HG02970 (cell line): ENCODE measurements around the gene CCL19.

Experiments used
- ATAC-seq: cut with Tn5 transposase; IDR thresholded peaks from one replicate; pipeline ENCODE4 v1.9.1; 2021; ENCODE audit warnings: mild to moderate bottlenecking, moderate library complexity, moderate number of reproducible peaks; ENCODE audit not compliant: unreplicated experiment, low FRiP score

The CCL19 gene

GRCh38 chr9:34701023-34701768 is 10.1 kb upstream of the CCL19 start:
- no peak for ATAC-seq

DNA sequence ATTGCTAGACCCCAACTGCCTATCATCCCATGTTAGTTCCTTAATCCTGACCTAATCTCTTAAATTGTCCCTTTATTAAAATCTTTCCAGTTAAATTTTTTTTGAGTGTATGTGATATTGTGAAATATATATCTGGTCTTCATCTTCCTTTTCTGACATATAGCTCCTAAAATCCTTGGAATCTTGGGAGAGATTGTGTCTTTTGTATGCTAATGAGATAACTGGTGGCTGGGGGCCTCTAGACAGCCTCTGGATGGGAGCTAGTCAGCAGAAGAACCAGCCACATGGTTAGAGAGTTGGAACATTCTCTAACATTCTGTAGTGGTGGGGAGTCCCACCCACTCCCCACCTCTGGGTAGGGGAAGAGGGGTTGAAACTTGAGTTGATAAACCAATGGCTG is 3.7 kb upstream of the CCL19 start:
- no peak for ATAC-seq

DNA sequence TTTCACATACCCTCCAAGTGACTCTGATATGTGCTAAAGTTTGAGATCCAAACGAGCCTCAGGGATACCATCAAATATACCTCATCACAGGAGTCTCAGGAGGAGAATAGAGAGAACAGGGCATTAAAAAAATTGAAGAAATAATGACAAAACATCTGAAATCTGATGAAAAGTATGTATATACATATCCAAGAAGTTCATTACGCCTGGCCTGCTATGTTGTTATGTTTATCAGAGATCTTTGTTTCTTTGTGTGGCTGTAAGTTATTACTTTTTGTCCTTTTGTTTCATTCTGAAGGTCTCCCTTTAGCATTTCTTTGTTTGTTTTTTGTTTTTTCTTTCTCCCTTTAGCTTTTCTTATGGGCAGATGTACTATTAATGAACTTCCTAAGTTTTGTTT is 2.5 kb upstream of the CCL19 start:
- ATAC-seq = no peak

DNA sequence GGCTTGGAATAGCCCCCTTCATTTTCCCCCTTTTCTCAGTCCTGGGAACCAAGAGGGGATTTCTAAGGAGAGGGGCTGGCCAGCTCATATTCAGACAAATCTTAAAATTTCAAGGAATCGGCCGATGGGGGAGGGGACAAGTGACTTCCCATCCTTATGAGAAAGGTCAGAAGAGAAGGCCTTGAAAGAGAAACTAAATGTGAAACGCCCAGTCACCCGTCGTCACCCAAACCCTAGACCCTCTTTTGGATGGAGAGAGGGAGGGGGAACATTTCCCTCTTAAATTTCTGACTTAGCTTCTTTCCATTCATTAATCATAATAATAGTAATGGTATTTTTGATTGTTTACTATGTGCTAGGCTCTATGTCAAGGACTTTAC is 850 bp upstream of the CCL19 start:
- ATAC-seq = no peak

DNA sequence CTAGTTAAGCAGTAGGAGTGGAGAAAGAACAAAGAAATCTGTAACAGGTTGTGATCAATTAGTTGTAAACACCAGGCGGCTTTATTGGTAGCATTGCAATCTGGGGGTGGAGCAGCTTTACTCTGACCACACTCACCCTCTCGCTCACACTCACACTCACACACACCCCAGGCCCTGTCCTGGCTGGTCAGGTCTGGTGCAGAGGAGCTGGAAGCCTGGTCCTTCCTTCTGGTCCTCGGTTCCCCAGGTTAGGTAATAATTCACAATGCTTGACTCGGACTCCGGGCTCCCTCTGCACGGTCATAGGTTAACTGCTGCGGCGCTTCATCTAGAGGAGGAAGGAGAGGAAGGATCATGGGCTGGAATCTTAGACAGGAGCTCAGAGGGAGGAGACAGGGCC is 1.6 kb downstream of the CCL19 start:
- ATAC-seq = no peak

- no peak for ATAC-seq
These were observed 2.0 kb downstream of the CCL19 start for GRCh38 chr9:34689116-34689470.

GRCh38 chr9:34688329-34689115 is 2.6 kb downstream of the CCL19 start:
- no peak for ATAC-seq

GRCh38 chr9:34687276-34688030 is 3.6 kb downstream of the CCL19 start:
- no peak for ATAC-seq

DNA sequence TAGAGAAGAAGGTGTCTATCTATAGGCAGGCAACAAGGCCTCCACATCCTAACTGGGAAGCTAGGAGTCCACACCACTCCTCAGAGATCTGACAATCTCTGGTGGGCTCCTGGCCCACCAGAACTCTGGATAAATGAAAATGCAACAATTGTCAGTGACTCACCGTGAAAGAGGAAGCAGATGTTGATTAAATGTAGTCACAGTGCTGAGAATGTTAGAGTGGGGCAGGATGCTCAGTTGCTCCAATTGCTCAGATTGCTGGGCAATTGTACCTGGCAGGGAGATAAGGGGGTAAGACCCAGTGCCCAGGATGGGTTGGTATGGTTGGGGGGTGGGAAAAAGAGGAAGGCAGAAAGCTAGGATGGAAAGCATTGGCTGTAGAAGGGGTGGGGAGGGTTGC is 4.3 kb downstream of the CCL19 start:
- no peak for ATAC-seq

GRCh38 chr9:34686231-34686630 is 4.8 kb downstream of the CCL19 start:
- no peak for ATAC-seq

DNA sequence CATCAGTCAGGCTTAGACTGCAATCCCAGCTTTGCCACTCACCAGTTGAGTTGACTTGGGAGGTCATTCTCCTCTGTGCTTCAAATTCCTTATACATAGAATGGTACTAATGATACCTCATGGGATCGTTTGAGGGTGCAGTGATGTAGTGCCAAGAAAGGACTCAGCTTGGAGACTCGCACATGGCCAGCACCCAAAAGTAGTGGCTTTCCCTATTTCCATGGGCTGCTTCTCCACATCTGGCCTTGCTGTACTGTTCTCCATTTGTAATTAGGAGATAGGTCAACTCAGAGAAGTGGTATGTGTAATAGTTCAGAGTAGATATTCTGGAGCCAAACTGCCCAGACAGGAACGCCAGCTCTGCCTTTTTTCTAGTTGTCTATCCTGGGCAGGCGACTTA is 5.5 kb downstream of the CCL19 start:
- no peak for ATAC-seq

DNA sequence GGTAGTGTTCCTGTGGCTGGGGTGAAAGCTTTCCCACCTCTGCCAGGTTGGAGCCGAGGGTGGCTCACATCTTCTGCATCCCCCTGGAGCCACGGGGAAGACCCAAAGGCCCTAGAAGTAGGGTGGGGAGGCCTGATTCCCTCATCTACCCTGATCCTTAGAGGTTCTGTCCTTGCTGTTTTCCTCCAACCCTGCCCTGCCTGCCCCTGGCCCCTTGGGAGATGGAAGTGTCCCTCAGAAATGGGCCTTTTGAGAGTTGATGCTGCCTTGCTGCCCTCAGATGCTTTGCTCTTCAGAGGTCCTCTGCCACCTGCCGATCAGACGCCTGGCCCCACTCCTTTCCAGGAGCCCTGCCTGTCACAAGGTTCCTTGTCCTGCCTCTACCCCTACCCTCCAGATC is 6.3 kb downstream of the CCL19 start:
- no peak for ATAC-seq

GRCh38 chr9:34684145-34684544 is 6.9 kb downstream of the CCL19 start:
- no peak for ATAC-seq

DNA sequence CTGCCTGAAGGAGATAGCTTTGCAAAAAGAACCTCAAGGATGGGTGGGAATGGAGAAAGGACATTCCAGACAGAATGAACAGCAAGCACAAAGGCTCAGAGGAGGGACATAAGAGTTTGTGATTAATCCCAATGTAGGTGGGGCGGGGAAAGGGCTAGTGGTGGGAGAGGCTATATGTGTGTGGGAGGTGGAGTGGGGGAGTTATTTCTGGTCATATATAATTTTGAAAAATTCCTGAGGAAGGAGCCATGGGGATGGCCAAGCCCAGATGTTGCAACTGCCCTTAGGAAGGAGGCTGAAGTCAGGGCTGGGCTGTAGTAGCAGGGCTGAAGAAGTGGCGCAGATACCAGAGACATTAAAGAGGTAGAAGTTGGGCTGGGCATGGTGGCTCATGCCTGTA is 15.2 kb downstream of the CCL19 start:
- ATAC-seq = no peak

GRCh38 chr9:34675048-34675714 is 15.9 kb downstream of the CCL19 start:
- no peak for ATAC-seq

GRCh38 chr9:34674440-34674839 is 16.6 kb downstream of the CCL19 start:
- ATAC-seq = no peak

DNA sequence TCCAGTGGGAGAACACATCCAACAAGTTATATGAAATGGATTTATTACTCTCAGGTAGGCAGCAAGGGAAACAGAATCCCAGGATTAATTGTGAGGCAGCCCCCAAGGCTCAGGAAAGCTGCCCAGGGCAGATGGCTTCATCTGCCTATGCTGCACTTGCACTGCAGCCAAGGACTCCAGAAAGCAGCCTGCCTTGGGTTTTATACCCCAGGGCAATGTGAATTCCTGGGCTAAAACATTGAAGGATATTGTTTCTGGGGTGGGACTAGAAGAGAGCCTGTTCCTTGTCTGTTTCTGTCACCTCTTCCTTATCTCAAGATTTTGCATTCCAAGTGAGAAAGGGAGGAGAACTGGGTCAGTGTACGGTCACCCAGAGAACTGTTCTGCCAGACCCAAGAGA is 19.8 kb downstream of the CCL19 start:
- no peak for ATAC-seq

DNA sequence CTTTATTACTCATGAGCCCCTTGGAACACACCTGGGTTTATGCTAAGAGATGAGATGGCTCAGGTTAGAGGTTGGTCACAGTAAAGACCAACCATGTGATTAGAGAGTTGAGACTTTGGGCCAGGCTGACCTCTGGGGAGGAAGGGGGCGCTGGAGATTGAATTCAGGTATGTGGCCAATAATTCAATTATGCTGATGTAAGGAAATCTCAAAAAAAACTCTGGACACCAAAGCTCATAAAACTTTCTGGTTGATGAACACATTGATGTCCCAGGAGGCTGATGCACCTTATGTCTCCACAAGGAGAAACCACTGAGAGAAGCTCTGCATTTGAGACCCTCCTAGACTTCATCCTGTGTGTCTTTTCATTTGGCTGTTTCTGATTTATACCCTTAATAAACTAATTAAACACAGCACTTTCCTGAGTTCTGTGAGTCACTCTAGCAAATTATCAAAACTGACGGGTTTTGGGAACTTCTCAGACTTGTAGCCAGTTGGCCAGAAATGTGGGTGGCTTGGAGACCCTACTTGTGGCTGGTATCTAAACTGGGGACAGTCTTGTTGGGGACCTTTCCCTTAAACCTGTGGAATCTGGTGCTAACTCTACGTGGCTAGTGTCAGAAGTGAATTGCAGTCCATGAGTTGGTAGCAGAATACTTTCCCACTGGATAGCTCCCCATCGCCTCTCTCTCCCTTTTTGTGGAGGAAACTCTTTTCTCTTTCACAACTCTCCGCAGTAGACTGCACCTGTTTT is 21.1 kb downstream of the CCL19 start:
- ATAC-seq = no peak

- peak; percentile 63 for ATAC-seq
These were observed 25.5 kb downstream of the CCL19 start for GRCh38 chr9:34665381-34666250.
